ENCODE results near the gene POLR3GL.
"Not testable (repeated sequence)": the region's sequence is repeated elsewhere in the genome, so short reads cannot be mapped to it uniquely, and the experiment has no call there.

POLR3GL gene

GRCh38 chr1:145927063-145927886 lies 37.2 kb upstream of the POLR3GL start, which contains the start of gene RBM8A:
Gene RBM8A, minus strand, starts transcription at chr1:145927484. Its CDS starts 58 bp downstream, at chr1:145927426.
- FAIRE-seq (peak; percentile 95), DNase-seq (ENCODE audit: insufficient read length, low spot score) (peak; percentile 62)
- TF ChIP-seq POU2F2 (IDR thresholded peaks at IDR 0.05; ENCODE audit: low read depth, low read length) = peak; percentile 78
- no peak for TF ChIP-seq PAX5 (IDR thresholded peaks at IDR 0.05; ENCODE audit: insufficient read depth, low read length, severe bottlenecking)
- TF ChIP-seq POLR2AphosphoS5 (IDR thresholded peaks at IDR 0.05; ENCODE audit: low read depth, low read length) = peak; percentile 97
- TF ChIP-seq TAF1 (IDR thresholded peaks at IDR 0.05; ENCODE audit: low read depth, low read length) = peak; percentile 93
- TF ChIP-seq SPI1 (IDR thresholded peaks at IDR 0.05; ENCODE audit: low read depth, low read length) = peak; percentile 52; the same call in 1 of the 2 replicates
- TF ChIP-seq POLR2A (IDR thresholded peaks at IDR 0.05; ENCODE audit: low read depth, low read length) = peak; percentile 97

- FAIRE-seq (no peak), DNase-seq (ENCODE audit: insufficient read length, low spot score) (no peak)
- no peak for TF ChIP-seq TAF1 (IDR thresholded peaks at IDR 0.05; ENCODE audit: low read depth, low read length)
- TF ChIP-seq POU2F2 (IDR thresholded peaks at IDR 0.05; ENCODE audit: low read depth, low read length) = no peak
- no peak for TF ChIP-seq PAX5 (IDR thresholded peaks at IDR 0.05; ENCODE audit: insufficient read depth, low read length, severe bottlenecking)
- no peak for TF ChIP-seq SPI1 (IDR thresholded peaks at IDR 0.05; ENCODE audit: low read depth, low read length)
- peak; percentile 15; the same call in 1 of the 2 replicates for TF ChIP-seq POLR2A (IDR thresholded peaks at IDR 0.05; ENCODE audit: low read depth, low read length)
- no peak for TF ChIP-seq POLR2AphosphoS5 (IDR thresholded peaks at IDR 0.05; ENCODE audit: low read depth, low read length)
Measured at GRCh38 chr1:145927916-145928643, 36.4 kb upstream of the POLR3GL start.

- not testable (repeated sequence) for FAIRE-seq; DNase-seq (ENCODE audit: insufficient read length, low spot score)
- TF ChIP-seq SPI1 (IDR thresholded peaks at IDR 0.05; ENCODE audit: low read depth, low read length) = peak; percentile 28; the same call in 1 of the 2 replicates
Measured at GRCh38 chr1:145932522-145933009, 31.9 kb upstream of the POLR3GL start.

DNA sequence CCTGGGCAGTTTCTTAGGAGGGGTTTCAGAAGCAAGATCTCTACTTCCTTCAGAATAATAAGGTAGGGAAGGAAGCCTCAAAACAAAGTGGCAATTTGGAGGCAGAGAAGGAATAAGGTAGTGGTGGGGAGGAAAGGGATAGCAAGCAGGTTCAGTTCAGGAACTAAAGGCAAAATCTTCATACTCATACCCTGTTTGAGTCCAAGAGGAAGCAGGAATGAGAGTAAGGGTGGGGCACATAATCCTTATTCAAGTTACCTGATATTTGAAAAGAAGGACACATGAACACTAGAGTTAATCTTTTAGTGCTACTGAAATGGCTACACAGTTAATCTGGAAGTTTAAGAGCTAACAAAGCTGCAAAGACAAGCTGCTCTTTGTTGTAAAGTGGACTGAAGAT lies 28.8 kb upstream of the POLR3GL start:
- no peak for TF ChIP-seq SPI1 (IDR thresholded peaks at IDR 0.05; ENCODE audit: low read depth, low read length)
- TF ChIP-seq TAF1 (IDR thresholded peaks at IDR 0.05; ENCODE audit: low read depth, low read length) = no peak
- no peak for TF ChIP-seq POU2F2 (IDR thresholded peaks at IDR 0.05; ENCODE audit: low read depth, low read length)
- no peak for FAIRE-seq
- DNase-seq (ENCODE audit: insufficient read length, low spot score) = no peak

DNA sequence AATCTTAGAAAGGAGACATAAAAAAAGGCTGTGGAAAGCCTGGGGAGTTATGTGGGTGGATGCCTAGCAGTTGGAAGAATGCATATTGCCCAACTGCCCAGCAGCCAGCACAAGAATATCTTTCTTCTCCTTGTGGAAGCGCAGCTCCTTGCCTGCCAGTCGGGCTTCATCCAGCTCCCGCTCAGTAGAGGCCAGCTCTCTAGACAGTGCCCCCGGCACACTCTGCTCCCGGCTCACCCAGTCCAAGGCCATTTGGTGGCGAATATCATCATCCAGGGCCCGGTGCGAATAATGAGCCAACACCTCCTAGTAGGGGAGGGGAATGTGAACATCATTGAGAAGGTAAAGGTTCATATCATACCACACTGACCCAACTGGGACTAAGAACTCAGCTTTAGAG lies 28.2 kb upstream of the POLR3GL start:
- TF ChIP-seq TAF1 (IDR thresholded peaks at IDR 0.05; ENCODE audit: low read depth, low read length) (no peak), SPI1 (IDR thresholded peaks at IDR 0.05; ENCODE audit: low read depth, low read length) (no peak), PAX5 (IDR thresholded peaks at IDR 0.05; ENCODE audit: insufficient read depth, low read length, severe bottlenecking) (no peak), POLR2A (IDR thresholded peaks at IDR 0.05; ENCODE audit: low read depth, low read length) (no peak), POU2F2 (IDR thresholded peaks at IDR 0.05; ENCODE audit: low read depth, low read length) (no peak), POLR2AphosphoS5 (IDR thresholded peaks at IDR 0.05; ENCODE audit: low read depth, low read length) (no peak)
- FAIRE-seq (no peak), DNase-seq (ENCODE audit: insufficient read length, low spot score) (no peak)

DNA sequence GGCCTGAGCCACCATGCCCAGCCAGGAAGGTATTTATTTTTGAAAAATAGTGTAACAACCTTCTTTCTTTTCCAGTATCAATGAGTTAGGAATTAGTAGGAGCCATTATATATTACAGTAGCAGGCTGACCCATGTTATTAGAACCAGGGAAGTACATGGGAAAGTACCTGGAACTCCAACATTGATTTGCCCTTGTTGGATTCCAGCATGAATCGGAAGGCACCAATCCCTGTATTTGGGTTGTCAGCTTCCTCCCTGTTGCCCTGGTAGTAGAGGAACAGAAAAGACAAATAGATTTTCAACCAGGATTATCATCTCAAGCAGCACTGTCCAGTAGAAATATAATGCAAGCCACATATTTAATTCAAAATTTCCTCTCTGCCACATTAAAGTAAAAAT lies 27.1 kb upstream of the POLR3GL start:
- TF ChIP-seq POLR2AphosphoS5 (IDR thresholded peaks at IDR 0.05; ENCODE audit: low read depth, low read length) (no peak), POLR2A (IDR thresholded peaks at IDR 0.05; ENCODE audit: low read depth, low read length) (no peak), SPI1 (IDR thresholded peaks at IDR 0.05; ENCODE audit: low read depth, low read length) (no peak), POU2F2 (IDR thresholded peaks at IDR 0.05; ENCODE audit: low read depth, low read length) (no peak), TAF1 (IDR thresholded peaks at IDR 0.05; ENCODE audit: low read depth, low read length) (no peak), PAX5 (IDR thresholded peaks at IDR 0.05; ENCODE audit: insufficient read depth, low read length, severe bottlenecking) (no peak)
- DNase-seq (ENCODE audit: insufficient read length, low spot score) (no peak), FAIRE-seq (no peak)

DNA sequence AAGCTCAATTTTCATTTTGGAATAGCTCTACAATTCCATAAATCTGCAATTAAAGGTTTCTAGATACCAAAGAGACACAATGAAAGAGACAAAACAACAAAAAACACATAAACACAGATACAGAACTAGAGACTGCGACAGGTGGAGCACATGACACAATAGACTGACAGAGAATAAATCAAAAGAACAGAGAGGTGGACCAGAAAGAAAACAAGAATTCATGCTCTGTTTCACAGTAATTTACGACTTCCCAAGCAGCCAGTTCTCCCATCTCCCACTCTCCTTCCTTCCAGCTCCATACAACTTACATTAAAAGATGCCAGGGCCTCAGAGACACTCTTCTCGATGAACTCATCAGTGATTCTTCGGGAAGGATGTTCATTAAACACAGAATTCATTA lies 22.1 kb upstream of the POLR3GL start:
- no peak for TF ChIP-seq POLR2AphosphoS5 (IDR thresholded peaks at IDR 0.05; ENCODE audit: low read depth, low read length)
- DNase-seq (ENCODE audit: insufficient read length, low spot score) (no peak), FAIRE-seq (no peak)

DNA sequence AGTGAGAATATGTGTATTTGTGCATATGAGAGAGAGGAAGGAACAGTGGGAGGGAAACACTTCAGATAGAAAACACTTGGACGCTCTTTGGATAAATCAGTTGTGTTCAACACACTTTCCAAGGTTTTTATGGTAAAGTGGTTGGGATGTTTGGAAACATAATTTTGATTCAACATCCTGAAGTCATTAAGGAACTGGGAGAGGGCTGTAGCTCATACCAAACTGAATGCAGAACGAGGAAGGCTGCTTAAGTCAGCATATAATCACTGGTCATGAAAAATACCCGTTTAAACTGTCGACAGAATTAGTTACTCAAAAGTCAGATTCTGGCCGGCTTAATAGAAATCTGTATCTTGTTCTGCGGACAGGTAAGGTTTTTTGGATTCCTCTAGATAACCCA lies 21.6 kb upstream of the POLR3GL start:
- FAIRE-seq (no peak), DNase-seq (ENCODE audit: insufficient read length, low spot score) (no peak)
- TF ChIP-seq SPI1 (IDR thresholded peaks at IDR 0.05; ENCODE audit: low read depth, low read length) (no peak), POLR2A (IDR thresholded peaks at IDR 0.05; ENCODE audit: low read depth, low read length) (no peak), POLR2AphosphoS5 (IDR thresholded peaks at IDR 0.05; ENCODE audit: low read depth, low read length) (no peak)

DNA sequence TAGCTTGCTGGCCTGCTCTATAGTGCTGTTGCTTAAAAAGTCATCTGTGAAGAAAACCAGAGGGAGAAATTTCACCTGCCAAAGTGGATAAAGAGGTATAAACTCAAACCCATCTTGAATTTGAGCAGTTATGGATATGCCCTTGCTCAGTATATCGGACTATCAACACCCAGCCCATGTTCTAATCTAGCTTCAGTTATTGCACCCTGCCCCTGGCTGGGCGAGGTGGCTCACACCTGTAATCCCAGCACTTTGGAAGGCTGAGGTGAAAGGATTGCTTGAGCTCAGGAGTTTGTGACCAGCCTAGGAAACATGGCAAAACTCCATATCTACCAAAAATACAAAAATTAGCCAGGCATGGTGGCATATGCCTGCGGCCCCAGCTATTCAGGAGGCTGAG lies 20.0 kb upstream of the POLR3GL start:
- no peak for FAIRE-seq
- TF ChIP-seq SPI1 (IDR thresholded peaks at IDR 0.05; ENCODE audit: low read depth, low read length) (no peak), PAX5 (IDR thresholded peaks at IDR 0.05; ENCODE audit: insufficient read depth, low read length, severe bottlenecking) (no peak), TAF1 (IDR thresholded peaks at IDR 0.05; ENCODE audit: low read depth, low read length) (no peak), POU2F2 (IDR thresholded peaks at IDR 0.05; ENCODE audit: low read depth, low read length) (no peak), POLR2A (IDR thresholded peaks at IDR 0.05; ENCODE audit: low read depth, low read length) (no peak), POLR2AphosphoS5 (IDR thresholded peaks at IDR 0.05; ENCODE audit: low read depth, low read length) (no peak)
- DNase-seq (ENCODE audit: insufficient read length, low spot score) = no peak

DNA sequence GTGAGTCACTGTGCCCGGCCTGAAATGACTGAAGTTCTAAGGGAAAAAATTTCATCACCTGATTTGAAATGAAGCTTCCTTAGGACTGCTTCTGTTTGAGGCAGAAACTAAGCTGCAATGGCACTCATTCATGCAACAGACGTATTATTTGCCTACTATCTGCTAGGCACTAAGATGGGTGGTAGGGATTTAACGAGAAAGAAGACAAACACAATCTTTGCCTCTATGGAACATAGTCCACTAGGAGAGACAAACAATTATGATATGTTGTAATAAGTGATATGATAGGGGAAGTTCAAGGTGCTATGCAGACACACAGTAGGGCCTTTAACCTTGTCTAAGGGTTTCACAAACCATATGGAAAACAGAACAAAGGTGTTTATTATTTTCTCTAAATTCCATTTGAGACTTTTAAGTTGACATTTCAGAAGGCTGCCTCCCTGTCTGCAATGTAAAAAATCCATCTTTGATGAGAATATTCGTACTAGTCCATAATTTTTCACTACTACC lies 18.0 kb upstream of the POLR3GL start:
- DNase-seq (ENCODE audit: insufficient read length, low spot score) (no peak), FAIRE-seq (no peak)
- TF ChIP-seq PAX5 (IDR thresholded peaks at IDR 0.05; ENCODE audit: insufficient read depth, low read length, severe bottlenecking) = no peak
- no peak for TF ChIP-seq SPI1 (IDR thresholded peaks at IDR 0.05; ENCODE audit: low read depth, low read length)
- no peak for TF ChIP-seq TAF1 (IDR thresholded peaks at IDR 0.05; ENCODE audit: low read depth, low read length)
- no peak for TF ChIP-seq POLR2A (IDR thresholded peaks at IDR 0.05; ENCODE audit: low read depth, low read length)
- TF ChIP-seq POLR2AphosphoS5 (IDR thresholded peaks at IDR 0.05; ENCODE audit: low read depth, low read length) = no peak
- no peak for TF ChIP-seq POU2F2 (IDR thresholded peaks at IDR 0.05; ENCODE audit: low read depth, low read length)

Data from GM12891 (cell line).